ENCODE measurements around the gene ZNF273.
"Not testable (repeated sequence)": the region's sequence is repeated elsewhere in the genome, so short reads cannot be mapped to it uniquely, and the experiment has no call there.

Gene ZNF273

DNA sequence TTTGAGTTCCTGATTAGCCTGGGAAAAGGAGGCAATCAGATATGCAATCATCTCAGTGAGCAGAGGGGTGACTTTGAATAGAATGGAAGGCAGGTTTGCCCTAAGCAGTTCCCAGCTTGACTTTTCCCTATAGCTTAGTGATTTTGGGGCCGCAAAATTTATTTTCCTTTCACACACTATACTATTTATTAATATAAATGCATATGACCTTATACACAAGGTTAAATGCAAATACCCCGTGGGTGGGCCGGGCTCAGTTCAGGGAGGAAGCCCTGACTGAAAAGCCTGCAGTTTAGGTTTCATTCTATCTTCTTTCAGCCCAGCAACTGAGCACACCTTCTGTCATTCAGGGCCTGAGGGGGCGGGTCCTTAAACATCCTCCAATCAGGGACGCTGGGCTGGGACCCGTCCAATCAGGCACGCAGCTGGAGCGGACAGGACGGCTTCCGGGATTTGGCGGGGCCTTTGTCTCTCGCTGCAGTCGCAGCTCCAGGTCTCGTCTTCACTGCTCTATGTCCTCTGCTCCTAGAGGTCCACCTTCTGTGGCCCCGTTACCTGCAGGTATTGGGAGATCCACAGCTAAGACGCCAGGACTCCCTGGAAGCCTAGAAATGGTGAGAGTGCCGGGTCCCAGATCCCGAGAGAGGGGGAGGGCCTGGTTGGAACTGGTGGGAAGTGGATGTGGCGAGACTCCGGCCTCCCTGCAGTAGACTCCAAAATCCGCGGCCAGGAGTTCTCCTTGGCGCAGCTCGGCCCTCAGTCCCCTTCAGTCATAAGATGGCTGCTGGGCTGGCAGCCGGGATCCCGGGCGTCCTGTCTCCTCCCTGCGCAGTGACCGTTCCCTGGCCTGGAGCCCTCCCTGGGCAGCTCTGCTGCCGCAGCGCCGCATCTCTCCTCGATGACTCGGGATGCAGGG is at the start of gene ZNF273:
Gene ZNF273 (plus strand): TSS at position 468 of the 916 bp plus-strand sequence. CDS start 45 bp downstream, at position 513.
- DNase-seq: peak; percentile 93

DNA sequence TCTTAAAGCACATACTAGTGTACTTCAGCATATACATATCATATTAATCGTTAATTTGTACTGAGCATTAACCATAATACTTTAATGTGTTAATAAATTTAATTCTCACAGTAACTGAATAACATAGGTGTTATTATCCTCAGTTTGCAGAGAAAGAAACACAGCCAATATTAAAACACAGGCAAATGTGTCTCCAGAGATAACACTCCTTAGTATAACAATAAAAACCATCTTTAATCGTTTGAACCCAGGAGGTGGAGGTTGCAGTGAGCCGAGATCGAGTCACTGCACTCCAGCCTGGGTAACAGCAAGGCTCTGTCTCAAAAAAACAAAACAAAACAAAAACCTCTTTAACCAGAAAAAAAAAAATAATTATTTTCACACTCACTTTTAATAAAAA is 49.4 kb upstream of the ZNF273 start:
- DNase-seq: no peak

GRCh38 chr7:64854969-64855368 is 48.1 kb upstream of the ZNF273 start:
- DNase-seq: no peak

- no peak for DNase-seq
Measured at GRCh38 chr7:64863021-64863420, 40.1 kb upstream of the ZNF273 start.

DNA sequence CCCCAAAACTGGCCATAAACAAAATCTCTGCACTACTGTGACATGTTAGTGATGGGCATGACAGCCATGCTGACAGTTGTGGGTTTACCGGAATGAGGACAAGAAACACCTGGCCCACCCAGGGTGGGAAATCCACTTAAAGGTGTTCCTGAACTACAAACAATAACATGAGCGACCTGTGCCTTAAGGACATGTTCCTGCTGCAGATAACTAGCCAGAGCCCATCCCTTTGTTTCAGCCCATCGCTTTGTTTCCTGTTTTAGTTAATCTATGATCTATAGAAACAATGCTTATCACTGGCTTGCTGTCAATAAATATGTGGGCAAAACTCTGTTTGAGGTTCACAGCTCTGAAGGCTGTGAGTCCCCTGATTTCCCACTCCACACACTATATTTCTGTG is 39.5 kb upstream of the ZNF273 start:
- not testable (repeated sequence) for DNase-seq

DNA sequence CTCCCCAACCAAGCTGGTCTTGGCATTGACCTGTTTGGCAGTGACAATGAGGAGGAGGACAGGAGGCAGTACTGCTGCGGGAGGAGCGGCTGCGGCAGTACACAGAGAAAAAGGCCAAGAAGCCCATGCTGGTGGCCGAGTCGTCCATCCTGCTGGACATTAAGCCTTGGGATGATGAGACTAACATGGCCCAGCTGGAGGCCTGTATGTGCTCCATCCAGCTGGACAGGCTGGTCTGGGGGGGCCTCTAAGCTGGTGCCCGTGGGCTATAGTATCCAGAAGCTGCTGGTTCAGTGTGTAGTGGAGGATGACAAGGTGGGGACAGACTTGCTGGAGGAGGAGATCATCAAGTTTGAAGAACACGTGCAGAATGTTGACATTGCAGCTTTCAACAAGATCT is 39.1 kb upstream of the ZNF273 start:
- DNase-seq: no peak

- no peak for DNase-seq
Measured at GRCh38 chr7:64867863-64868440, 35.1 kb upstream of the ZNF273 start.

DNA sequence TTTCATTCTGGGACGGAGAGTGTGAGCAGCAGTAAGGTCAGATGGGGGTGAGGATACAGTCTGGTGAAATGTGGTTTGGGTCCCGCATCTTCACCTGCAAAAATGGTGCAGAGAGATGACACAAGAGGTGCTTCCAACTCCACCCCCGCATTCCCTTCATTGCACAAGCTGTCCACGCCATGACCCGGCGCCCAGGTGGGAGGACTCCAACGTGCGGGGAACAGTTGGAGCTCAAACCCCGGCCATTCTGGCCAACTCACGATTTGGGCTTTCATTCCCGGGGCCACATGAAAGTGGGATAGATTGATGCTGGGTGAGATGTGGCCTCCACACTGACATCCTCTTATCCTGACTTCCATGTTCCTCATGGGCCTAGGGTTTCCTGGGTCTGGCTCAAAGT is 34.6 kb upstream of the ZNF273 start:
- no peak for DNase-seq

DNA sequence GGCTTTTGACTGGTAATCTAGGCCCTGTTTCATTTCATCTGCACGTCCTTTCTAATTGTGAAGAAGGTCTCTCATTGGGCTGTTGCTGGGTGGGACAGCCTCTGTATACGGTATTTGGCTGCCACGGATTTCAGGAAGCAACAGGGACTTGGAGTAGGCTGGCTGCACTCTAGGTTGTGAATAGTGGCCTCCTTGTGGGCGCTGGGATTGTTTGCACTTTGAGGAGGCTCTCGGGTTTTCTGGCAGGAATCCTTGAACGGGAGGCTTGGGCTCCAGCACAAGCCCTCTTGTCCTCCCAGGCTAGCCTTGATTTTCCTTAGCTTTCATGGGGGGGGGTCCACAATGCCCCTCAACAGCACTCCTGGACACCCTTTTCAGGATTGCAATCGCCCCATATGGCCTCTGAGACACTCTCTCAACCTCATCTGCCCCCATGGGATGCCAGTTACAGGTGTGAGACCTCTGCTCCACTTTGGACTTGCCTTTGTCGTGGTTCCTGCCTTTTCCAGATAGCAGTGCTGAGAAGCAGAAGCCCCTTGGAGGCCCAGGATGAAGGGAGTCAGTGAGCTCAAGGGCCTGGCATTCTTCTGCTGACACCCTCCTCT is 33.9 kb upstream of the ZNF273 start:
- no peak for DNase-seq

DNA sequence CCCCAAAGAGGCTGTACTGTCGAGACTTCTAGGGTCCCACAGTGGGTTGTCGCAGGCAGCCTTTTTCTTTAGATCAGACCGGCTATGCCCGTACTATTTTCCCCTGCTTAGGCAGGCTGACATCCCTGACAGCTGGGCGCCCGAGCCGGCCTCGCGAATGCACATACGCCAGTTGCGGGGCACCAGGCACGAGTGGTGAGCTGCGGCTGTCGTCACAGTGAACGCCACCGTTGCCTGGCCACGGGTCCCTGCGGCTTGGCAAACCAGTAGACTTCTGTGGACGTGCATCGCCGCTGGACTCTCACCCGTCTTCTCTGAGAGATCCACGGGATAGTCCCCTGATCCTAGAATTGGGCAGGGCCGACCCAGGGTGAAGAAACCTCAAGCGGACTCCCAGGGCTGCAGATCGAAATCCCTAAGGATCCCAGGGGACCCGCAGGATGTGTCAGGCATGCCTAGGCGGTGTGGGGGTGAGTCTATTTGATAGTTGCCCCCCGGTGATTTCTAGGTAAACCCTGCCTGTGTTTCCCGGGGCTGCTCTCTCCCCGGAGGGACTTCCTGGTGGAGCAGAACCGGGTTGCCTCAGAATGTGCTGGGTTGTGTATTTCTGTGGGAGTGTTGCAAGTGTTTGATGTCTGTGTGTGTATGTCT is 33.0 kb upstream of the ZNF273 start:
- no peak for DNase-seq

GRCh38 chr7:64870656-64871055 is 32.4 kb upstream of the ZNF273 start:
- no peak for DNase-seq

GRCh38 chr7:64871761-64872160 is 31.3 kb upstream of the ZNF273 start:
- DNase-seq: no peak

- DNase-seq: no peak
Measured at GRCh38 chr7:64872351-64873154, 30.5 kb upstream of the ZNF273 start.

DNA sequence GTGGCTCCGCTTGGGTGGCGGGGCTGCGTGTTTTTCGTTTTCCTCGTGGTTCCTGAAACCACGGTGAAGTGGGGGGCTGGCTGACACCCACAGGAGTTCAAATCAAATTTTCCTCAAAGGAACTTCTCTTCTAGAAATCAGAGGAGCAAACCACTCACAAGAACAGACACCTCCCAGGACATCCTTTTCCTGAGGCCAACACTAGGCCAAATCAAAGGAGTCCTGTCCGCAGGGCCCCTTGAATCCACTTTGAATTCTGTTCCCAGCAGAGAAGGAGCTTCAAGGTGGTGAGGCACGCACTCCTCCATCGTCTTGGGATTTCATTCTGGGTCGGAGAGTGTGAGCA is 29.9 kb upstream of the ZNF273 start:
- DNase-seq: no peak

GRCh38 chr7:64873517-64873916 is 29.6 kb upstream of the ZNF273 start:
- no peak for DNase-seq

- DNase-seq: no peak
Measured at GRCh38 chr7:64874114-64874513, 29.0 kb upstream of the ZNF273 start.

DNA sequence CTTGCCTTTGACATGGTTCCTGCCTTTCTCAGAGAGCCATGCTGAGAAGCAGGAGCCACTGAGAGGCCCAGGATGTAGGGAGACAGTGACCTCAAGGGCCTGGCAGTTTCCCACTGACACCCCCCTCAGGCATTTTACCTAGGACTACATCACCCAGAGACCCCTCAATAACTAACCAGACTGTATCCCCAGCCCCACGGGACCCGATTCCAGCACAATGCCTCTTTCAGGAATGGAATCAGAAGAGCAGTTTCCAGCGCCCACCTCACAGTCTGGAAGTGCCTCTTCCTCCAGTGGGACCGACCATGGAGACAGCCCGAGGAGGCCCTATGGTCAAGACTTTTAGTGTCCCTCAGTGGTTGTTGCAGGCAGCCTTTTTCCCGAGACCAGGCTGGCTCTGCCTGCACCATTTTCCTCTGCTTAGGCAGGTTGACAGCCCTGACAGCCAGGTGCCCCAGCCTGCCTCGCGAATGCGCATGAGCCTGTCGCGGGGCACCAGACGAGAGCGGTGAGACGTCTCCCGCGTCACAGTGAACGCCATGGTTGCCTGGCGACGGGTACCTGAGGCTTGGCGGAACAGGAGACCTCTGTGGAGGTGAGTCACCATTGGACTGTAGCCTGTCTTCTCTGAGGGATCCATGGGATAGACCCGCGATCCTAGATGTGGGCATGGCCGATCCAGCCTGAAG is 28.4 kb upstream of the ZNF273 start:
- DNase-seq: no peak

DNA sequence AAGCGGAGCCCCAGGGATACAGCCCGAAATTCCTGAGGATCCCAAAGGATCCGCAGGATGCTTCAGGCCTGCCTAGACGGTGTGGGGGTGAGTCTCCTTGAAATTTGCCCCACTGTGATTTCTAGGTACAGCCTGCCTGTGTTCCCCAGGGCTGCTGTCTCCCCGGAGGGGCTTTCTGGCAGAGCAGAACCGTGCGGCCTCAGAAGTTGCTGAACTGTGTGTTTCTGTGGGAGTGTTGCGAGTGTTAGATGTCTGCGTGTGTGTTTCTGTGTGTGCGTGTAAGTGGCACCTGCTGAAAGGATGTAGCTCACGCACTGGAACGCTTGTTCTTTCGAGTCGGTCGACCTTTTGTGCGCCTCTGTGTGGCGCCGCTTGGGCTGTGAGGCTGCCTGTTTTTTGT is 27.8 kb upstream of the ZNF273 start:
- no peak for DNase-seq

GRCh38 chr7:64875658-64876406 is 27.2 kb upstream of the ZNF273 start:
- DNase-seq: no peak

GRCh38 chr7:64876792-64877713 is 26.0 kb upstream of the ZNF273 start:
- peak; percentile 68 for DNase-seq
